ENCODE measurements around the gene UCP1.
"Not testable (repeated sequence)": the region's sequence is repeated elsewhere in the genome, so short reads cannot be mapped to it uniquely, and the experiment has no call there.

UCP1 gene

GRCh38 chr4:140556372-140557085, 12.2 kb downstream of the UCP1 start:
- DNase-seq (ENCODE audit: low read depth, low spot score), result no peak

- no peak for DNase-seq (ENCODE audit: low read depth, low spot score)
Observed at GRCh38 chr4:140533951-140534480, 34.7 kb downstream of the UCP1 start.

GRCh38 chr4:140529434-140529833, 39.3 kb downstream of the UCP1 start:
- DNase-seq (ENCODE audit: low read depth, low spot score), result no peak

GRCh38 chr4:140523857-140524742, 44.7 kb downstream of the UCP1 start, which contains the start of gene ELMOD2:
Gene ELMOD2, plus strand, starts transcription at chr4:140524168. Its CDS starts 1,261 bp downstream, at chr4:140525429.
- DNase-seq (ENCODE audit: low read depth, low spot score), result peak; percentile 92

- no peak for DNase-seq (ENCODE audit: low read depth, low spot score)
Observed at GRCh38 chr4:140523370-140523856, 45.3 kb downstream of the UCP1 start.

- no peak for DNase-seq (ENCODE audit: low read depth, low spot score)
Observed at GRCh38 chr4:140515423-140515822, 53.3 kb downstream of the UCP1 start.

GRCh38 chr4:140513765-140514164, 55.0 kb downstream of the UCP1 start:
- DNase-seq (ENCODE audit: low read depth, low spot score), result not testable (repeated sequence)

Data from activated naive CD8-positive, alpha-beta T cell treated with anti-CD3 and anti-CD28 coated beads, Interleukin-2, amount 50 U/mL, for 16 hours (primary cell).